ENCODE results near the gene SCN5A. TPM values are rescaled to one million over a fixed set of nuclear protein-coding genes. Genes with fewer than 3 reads are reported as not detected.

Gene SCN5A
- total RNA-seq, 1 donor from 2014 or later: 1.4 TPM

DNA sequence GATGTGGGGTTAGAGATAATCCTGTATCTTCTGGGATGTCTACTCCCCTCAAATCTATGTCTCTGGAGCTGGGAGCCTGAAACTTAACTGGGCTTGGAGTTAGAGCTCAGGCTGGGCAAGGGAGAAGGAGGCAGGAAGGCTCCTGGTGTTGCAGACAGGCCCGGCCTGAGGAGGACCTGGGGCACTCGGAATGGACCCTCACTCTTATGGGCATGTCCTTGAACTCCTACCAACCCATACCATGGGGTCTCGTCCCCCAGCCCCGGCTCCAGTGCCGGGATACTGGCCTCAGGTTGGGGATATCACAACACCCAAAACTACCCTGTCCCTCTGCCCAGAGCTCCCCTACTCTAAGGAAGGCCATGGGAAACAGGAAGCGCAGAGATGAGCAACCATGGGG, 45.2 kb downstream of the SCN5A start:
- DNase-seq (ENCODE audit: low spot score in 2 of 2, unreplicated experiment in 2 of 2): no peak
- Mint-ChIP-seq H3K27ac (no peak overlapping the region), H3K4me1 (no peaks in the 10 kb centered on the region), H3K4me3 (no peak overlapping the region), H3K36me3 (no peaks in the 10 kb centered on the region), H3K9me3 (no peaks in the 10 kb centered on the region), H3K27me3 (ENCODE audit: low read depth) (peaks cover 8% of the 10 kb centered on the region)
- TF ChIP-seq, protein P1, sequence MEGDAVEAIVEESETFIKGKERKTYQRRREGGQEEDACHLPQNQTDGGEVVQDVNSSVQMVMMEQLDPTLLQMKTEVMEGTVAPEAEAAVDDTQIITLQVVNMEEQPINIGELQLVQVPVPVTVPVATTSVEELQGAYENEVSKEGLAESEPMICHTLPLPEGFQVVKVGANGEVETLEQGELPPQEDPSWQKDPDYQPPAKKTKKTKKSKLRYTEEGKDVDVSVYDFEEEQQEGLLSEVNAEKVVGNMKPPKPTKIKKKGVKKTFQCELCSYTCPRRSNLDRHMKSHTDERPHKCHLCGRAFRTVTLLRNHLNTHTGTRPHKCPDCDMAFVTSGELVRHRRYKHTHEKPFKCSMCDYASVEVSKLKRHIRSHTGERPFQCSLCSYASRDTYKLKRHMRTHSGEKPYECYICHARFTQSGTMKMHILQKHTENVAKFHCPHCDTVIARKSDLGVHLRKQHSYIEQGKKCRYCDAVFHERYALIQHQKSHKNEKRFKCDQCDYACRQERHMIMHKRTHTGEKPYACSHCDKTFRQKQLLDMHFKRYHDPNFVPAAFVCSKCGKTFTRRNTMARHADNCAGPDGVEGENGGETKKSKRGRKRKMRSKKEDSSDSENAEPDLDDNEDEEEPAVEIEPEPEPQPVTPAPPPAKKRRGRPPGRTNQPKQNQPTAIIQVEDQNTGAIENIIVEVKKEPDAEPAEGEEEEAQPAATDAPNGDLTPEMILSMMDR (IDR thresholded peaks at IDR 0.05; ENCODE audit: unreplicated experiment): no peak

DNA sequence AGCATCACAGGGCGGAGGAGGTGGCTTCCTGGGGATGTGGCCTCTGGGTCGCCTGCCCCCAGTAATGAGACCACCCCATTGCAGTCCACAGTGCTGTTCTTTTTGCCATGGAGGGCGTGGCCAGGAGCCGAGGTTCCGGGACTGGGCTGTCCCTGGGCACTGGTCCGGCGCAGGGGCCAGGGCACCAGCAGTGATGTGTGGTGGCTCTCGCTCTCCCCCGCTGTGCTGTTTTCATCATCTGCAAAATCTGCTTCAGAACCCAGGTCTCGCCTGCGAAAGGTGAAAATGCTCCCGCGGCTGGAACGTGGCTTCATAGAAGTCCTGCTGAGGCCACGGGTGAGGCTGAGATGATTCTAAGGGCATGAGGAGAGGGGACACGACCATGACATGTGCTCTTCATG, 45.8 kb downstream of the SCN5A start:
- TF ChIP-seq, protein P1 (IDR thresholded peaks at IDR 0.05; ENCODE audit: unreplicated experiment): no peak
- Mint-ChIP-seq H3K36me3 (no peaks in the 10 kb centered on the region), H3K4me1 (no peaks in the 10 kb centered on the region), H3K4me3 (no peak overlapping the region), H3K9me3 (no peaks in the 10 kb centered on the region), H3K27ac (no peak overlapping the region), H3K27me3 (ENCODE audit: low read depth) (peaks cover 8% of the 10 kb centered on the region)
- DNase-seq (ENCODE audit: low spot score in 2 of 2, unreplicated experiment in 2 of 2): no peak

DNA sequence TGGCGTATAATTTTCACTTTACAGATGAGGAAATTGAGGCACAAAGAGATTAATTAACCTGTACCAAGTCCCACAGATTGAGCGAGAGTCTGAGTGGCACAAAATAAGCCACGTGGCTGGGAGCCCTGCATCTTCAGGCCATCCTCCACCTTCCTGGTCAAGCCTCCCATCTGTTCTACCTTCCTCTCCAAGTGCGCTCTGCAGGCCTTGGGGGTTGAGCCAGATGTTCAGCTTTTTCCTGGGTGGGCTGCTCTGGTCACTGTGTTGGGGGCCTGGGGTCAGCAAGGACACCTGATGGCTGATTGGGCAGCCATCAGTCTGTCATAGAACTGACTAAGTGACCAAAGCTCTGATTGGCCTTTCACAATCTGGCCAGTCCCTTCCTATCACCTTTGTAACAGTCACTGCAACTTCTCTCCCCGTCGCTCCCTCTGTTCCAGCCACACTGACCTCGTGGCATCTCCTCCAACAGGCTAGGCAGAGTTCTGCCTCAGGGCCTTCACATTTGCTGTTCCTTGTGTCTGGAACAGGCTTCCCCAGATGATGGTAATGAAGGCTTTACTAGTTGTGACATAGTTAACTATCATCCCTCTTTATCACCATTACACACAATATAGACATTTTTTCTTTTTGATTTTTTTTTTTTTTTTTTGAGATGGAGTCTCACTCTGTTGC, 46.8 kb downstream of the SCN5A start:
- no peak overlapping the region for H3K4me3 Mint-ChIP-seq
- H3K27me3 Mint-ChIP-seq (ENCODE audit: low read depth): peaks cover 15% of the 10 kb centered on the region
- no peaks in the 10 kb centered on the region for H3K4me1 Mint-ChIP-seq
- no peak overlapping the region for H3K27ac Mint-ChIP-seq
- DNase-seq (ENCODE audit: low spot score in 2 of 2, unreplicated experiment in 2 of 2): no peak
- H3K36me3 Mint-ChIP-seq: no peaks in the 10 kb centered on the region
- H3K9me3 Mint-ChIP-seq: no peaks in the 10 kb centered on the region
- TF ChIP-seq, protein P1 (IDR thresholded peaks at IDR 0.05; ENCODE audit: unreplicated experiment): no peak

DNA sequence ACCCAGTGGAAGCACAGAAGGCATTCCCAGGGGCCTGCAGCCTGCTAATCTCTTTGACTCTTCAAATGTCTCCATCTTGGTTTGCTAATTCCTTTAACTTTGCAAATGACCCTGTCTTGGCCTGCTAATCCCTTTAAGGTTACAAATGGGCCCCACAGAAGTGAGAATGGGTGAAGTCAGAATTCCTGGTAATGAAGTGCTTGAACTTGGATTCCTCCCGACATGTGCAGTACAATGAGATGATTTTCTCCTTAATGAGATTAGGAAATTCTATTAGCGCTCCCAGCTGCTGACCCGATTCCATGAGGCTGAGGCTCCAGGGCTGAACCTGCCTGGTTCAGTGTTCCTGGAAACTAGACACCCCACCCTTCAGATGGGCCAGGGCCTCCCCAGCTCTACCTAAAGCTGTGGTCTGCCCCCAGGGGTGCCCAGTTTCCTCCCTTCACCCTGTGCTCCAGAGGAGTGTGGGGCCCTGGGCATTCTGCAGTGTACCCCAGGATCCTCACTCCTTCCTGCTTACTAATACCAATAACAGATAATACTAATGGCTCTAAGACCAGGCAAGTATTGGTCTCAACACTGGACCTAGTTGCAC, 47.4 kb downstream of the SCN5A start:
- no peak overlapping the region for H3K4me3 Mint-ChIP-seq
- H3K27me3 Mint-ChIP-seq (ENCODE audit: low read depth): peaks cover 21% of the 10 kb centered on the region
- no peaks in the 10 kb centered on the region for H3K9me3 Mint-ChIP-seq
- H3K4me1 Mint-ChIP-seq: no peaks in the 10 kb centered on the region
- DNase-seq (ENCODE audit: low spot score in 2 of 2, unreplicated experiment in 2 of 2): no peak
- H3K27ac Mint-ChIP-seq: no peak overlapping the region
- TF ChIP-seq, protein P1 (IDR thresholded peaks at IDR 0.05; ENCODE audit: unreplicated experiment): no peak
- no peaks in the 10 kb centered on the region for H3K36me3 Mint-ChIP-seq

DNA sequence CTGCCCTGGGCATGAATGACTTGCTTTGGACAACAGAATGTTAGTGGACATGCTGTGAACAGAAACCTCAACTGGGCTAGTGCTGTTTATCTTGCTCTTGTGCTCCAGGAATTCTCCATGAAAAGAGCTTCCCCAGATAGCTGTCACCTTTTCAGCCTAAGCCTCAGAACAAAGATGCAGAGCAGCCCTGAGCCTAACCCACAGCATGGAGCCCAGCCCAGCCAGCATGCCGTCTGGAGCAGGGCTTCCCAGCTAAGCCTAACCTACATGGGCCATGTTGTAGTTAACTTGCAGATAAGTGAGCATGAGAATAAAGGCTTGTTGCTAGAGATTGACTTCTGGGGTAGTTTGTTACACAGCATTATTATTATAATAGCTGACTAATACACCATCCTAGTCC, 48.9 kb downstream of the SCN5A start:
- no peaks in the 10 kb centered on the region for H3K9me3 Mint-ChIP-seq
- H3K36me3 Mint-ChIP-seq: no peaks in the 10 kb centered on the region
- H3K4me3 Mint-ChIP-seq: no peak overlapping the region
- TF ChIP-seq, protein P1 (IDR thresholded peaks at IDR 0.05; ENCODE audit: unreplicated experiment): no peak
- no peaks in the 10 kb centered on the region for H3K4me1 Mint-ChIP-seq
- no peak overlapping the region for H3K27ac Mint-ChIP-seq
- H3K27me3 Mint-ChIP-seq (ENCODE audit: low read depth): peaks cover 19% of the 10 kb centered on the region
- no peak for DNase-seq (ENCODE audit: low spot score in 2 of 2, unreplicated experiment in 2 of 2)

All from mesothelial cell of epicardium (in vitro differentiated cells).